Activated CD4-positive, alpha-beta T cell treated with anti-CD3 and anti-CD28 coated beads, Interleukin-2, amount 10 ng/mL, durations not matched to agents 24 days and 14 days (primary cell): ENCODE measurements around the gene ING2. TPM values are rescaled to one million over a fixed set of nuclear protein-coding genes. Genes with fewer than 3 reads are reported as not detected.
"Not testable (repeated sequence)": the region's sequence is repeated elsewhere in the genome, so short reads cannot be mapped to it uniquely, and the experiment has no call there.

Experiments used
- DNase-seq: peaks from one replicate; pipeline ENCODE4 v3.0.0; 2022
- H3K27ac Mint-ChIP-seq: one replicate; pipeline ENCODE4 v1.8.0; 2022; ENCODE audit warnings: mild to moderate bottlenecking, mixed read lengths
- H3K27me3 Mint-ChIP-seq: one replicate; pipeline ENCODE4 v1.8.0; 2022; ENCODE audit warnings: mixed read lengths
- H3K36me3 Mint-ChIP-seq: one replicate; pipeline ENCODE4 v1.8.0; 2022; ENCODE audit warnings: low read depth, mild to moderate bottlenecking, mixed read lengths
- H3K4me1 Mint-ChIP-seq: one replicate; pipeline ENCODE4 v1.8.0; 2021; ENCODE audit warnings: mixed read lengths
- H3K4me3 Mint-ChIP-seq: one replicate; pipeline ENCODE4 v1.8.0; 2022; ENCODE audit warnings: mild to moderate bottlenecking, moderate library complexity, mixed read lengths
- H3K9me3 Mint-ChIP-seq: one replicate; pipeline ENCODE4 v1.8.0; 2021; ENCODE audit warnings: mixed read lengths
- intact Hi-C: fragments of 100-400 bp; cut with micrococcal nuclease; formaldehyde crosslinking; loops from one replicate; pipeline ENCODE4 v1.15.1; 2023
- total RNA-seq: library from RNA; stranded (reverse); gene quantifications from 2 replicates; pipeline ENCODE4 v1.2.3, GENCODE V29; 2022

The ING2 gene
- total RNA-seq, 1 donor from 2014 or later: 13.5 TPM

- Mint-ChIP-seq H3K4me1 (no peaks in the 10 kb centered on the region), H3K27me3 (peaks cover 10% of the 10 kb centered on the region), H3K9me3 (peaks cover 10% of the 10 kb centered on the region), H3K27ac (no peak overlapping the region), H3K36me3 (no peaks in the 10 kb centered on the region), H3K4me3 (no peak overlapping the region)
- intact Hi-C loops: no loop called here
- DNase-seq: no peak
Observed at GRCh38 chr4:183546376-183546775, 41.5 kb downstream of the ING2 start.

- no peak for DNase-seq
- Mint-ChIP-seq H3K27me3 (peaks cover 10% of the 10 kb centered on the region), H3K36me3 (peaks cover 4% of the 10 kb centered on the region), H3K27ac (no peak overlapping the region), H3K9me3 (peaks cover 15% of the 10 kb centered on the region), H3K4me3 (no peak overlapping the region), H3K4me1 (no peaks in the 10 kb centered on the region)
- intact Hi-C loops: no loop called here
Observed at GRCh38 chr4:183548306-183548705, 43.4 kb downstream of the ING2 start.

GRCh38 chr4:183550345-183551093 is 45.7 kb downstream of the ING2 start:
- no peak for DNase-seq
- intact Hi-C loops: no loop called here
- Mint-ChIP-seq H3K27me3 (peaks cover 10% of the 10 kb centered on the region), H3K4me3 (no peak overlapping the region), H3K9me3 (peaks cover 14% of the 10 kb centered on the region), H3K36me3 (peaks cover 4% of the 10 kb centered on the region), H3K4me1 (no peaks in the 10 kb centered on the region), H3K27ac (no peak overlapping the region)

DNA sequence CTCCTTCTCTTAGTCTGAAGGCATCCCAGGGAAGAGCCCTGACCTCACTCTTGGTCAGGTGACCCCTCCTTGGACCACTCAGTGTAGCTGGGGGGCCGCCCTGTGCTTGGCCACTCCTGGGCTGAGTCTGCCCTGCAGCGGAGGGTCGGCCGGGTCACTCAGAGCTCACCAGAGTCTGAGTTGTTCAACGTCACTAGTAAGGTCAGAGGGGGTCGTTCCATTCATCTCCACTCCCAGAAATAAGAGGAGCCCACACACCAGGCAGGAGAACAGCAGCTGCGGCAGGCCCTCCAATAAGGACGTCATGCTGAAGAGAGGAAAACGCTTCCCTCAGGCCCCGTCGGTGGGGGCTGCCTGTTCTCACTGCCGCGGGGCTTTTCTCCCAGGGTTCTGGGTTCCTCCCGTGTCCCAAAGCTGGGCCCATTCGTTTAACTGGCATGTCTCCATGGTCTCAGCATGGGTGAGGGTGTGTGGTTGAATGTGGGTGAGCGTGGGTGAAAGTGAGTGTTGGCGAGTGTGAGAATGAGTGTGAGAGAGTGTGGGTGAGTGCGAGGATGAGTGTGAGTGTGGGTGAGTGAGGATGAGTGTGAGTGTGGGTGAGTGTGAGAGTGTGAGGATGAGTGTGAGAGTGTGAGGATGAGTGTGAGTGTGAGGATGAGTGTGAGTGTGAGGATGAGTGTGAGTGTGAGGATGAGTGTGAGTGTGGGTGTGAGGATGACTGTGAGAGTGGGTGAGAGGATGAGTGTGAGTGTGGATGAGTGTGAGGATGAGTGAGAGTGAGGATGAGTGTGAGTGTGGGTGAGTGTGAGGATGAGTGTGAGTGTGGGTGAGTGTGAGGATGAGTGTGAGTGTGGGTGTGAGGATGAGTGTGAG is 47.7 kb downstream of the ING2 start:
- Mint-ChIP-seq H3K4me3 (no peak overlapping the region), H3K36me3 (peaks cover 4% of the 10 kb centered on the region), H3K27ac (no peak overlapping the region), H3K9me3 (peaks cover 9% of the 10 kb centered on the region), H3K4me1 (no peaks in the 10 kb centered on the region), H3K27me3 (peaks cover 10% of the 10 kb centered on the region)
- no peak for DNase-seq
- intact Hi-C loops: no loop called here

- H3K27ac Mint-ChIP-seq, H3K27me3 Mint-ChIP-seq, H3K9me3 Mint-ChIP-seq, DNase-seq, H3K36me3 Mint-ChIP-seq, intact Hi-C loops, H3K4me1 Mint-ChIP-seq, H3K4me3 Mint-ChIP-seq: not testable (repeated sequence)
Observed at GRCh38 chr4:183553147-183553478, 48.3 kb downstream of the ING2 start.

DNA sequence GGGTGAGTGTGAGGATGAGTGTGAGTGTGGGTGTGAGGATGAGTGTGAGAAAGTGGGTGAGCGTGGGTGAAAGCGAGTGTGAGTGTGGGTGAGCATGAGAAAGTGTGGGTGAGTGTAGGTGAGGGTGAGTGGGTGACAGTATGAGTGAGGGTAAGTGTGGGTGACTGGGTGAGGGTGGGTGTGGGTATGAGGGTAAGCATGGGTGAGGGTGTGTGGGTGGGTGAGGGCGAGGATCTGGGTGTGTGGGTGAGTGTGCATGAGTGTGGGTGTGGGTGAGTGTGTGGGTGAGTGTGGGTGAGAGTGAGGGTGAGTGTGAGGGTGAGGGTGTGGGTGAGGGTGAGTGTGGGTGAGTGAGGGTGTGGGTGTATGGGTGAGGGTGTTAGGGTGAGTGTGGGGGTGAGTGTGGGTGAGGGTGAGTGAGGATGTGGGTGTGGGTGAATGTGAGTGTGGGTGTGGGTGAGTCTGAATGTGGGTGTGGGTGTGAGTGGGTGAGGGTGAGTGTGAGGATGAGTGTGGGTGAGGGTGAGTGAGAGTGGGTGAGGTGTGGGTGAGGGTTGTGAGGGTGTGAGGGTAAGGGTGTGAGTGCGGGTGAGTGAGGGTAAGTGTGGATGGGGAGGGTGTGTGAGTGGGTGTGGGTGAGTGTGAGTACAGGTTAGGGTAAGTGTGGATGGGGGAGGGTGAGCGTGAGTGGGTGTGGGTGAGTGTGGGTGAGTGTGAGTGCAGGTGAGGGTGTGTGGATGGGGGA is 48.9 kb downstream of the ING2 start:
- intact Hi-C loops: no loop called here
- peaks cover 4% of the 10 kb centered on the region for H3K36me3 Mint-ChIP-seq
- H3K27me3 Mint-ChIP-seq: peaks cover 6% of the 10 kb centered on the region
- peaks cover 9% of the 10 kb centered on the region for H3K9me3 Mint-ChIP-seq
- no peaks in the 10 kb centered on the region for H3K4me1 Mint-ChIP-seq
- H3K4me3 Mint-ChIP-seq: no peak overlapping the region
- no peak overlapping the region for H3K27ac Mint-ChIP-seq
- no peak for DNase-seq

DNA sequence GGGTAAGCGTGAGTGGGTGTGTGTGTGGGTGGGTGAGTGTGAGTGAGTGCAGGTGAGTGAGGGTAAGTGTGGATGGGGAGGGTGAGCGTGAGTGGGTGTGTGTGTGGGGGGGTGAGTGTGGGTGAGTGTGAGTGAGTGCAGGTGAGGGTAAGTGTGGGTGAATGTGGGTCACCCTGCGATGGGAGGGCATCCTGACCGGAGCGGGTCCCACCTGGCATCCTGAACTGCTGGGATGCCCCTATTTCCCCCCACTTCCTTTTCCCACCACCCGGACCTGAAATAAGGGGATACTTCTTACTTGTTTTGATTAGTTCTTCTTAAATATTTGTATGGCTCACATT is 49.5 kb downstream of the ING2 start:
- no peak for DNase-seq
- Mint-ChIP-seq H3K4me3 (no peak overlapping the region), H3K4me1 (no peaks in the 10 kb centered on the region), H3K27me3 (peaks cover 6% of the 10 kb centered on the region), H3K9me3 (peaks cover 9% of the 10 kb centered on the region), H3K36me3 (peaks cover 4% of the 10 kb centered on the region), H3K27ac (no peak overlapping the region)
- intact Hi-C loops: no loop called here

- intact Hi-C loops: no loop called here
- Mint-ChIP-seq H3K27ac (peak overlapping the region; percentile 43), H3K9me3 (peaks cover 9% of the 10 kb centered on the region), H3K27me3 (peaks cover 4% of the 10 kb centered on the region), H3K4me1 (no peaks in the 10 kb centered on the region), H3K36me3 (peaks cover 4% of the 10 kb centered on the region), H3K4me3 (no peak overlapping the region)
- DNase-seq: no peak
Observed at GRCh38 chr4:183554878-183555585, 50.2 kb downstream of the ING2 start.

DNA sequence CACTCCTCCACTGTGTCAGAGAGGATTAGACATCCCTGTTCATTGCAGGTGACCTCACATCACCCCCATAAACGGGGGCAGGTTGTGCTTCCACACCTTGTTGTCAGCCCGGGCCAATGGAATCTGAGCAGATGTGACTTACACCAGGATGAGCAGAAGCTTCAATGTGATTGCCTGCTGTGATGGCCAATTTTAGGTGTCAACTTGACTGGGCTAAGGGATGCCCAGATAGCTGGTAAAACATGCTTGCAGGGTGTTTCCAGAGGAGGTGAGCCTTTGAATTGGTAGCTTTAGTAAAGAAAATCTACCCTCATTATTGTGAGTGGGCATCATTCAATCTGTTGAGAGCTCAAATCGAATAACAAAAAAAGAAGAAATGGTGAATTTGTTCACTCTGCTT is 52.1 kb downstream of the ING2 start:
- H3K4me3 Mint-ChIP-seq: no peak overlapping the region
- DNase-seq: no peak
- H3K27ac Mint-ChIP-seq: no peak overlapping the region
- H3K27me3 Mint-ChIP-seq: peaks cover 2% of the 10 kb centered on the region
- H3K36me3 Mint-ChIP-seq: peaks cover 4% of the 10 kb centered on the region
- intact Hi-C loops: no loop called here
- H3K9me3 Mint-ChIP-seq: peaks cover 9% of the 10 kb centered on the region
- H3K4me1 Mint-ChIP-seq: no peaks in the 10 kb centered on the region

DNA sequence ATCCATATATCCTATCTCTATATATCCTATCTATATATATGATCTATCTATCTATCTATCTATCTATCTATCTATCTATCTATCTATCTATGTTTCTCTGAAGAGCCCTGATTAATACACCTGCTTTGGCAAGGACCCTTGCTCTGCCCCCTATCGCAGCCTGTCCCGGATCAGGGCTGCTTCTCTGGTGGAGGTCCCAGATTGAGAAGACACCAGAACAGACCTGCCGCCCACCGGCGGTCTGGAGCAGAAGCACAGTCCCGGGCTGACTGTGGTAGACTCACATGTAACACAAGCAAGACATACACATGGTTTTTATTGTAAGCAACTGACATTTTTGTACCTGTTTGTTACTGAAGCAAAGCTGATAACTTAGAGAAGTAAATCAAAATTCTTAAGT is 52.8 kb downstream of the ING2 start:
- Mint-ChIP-seq H3K4me1 (no peaks in the 10 kb centered on the region), H3K27ac (no peak overlapping the region), H3K4me3 (no peak overlapping the region), H3K9me3 (peaks cover 7% of the 10 kb centered on the region), H3K36me3 (peaks cover 3% of the 10 kb centered on the region), H3K27me3 (peaks cover 2% of the 10 kb centered on the region)
- intact Hi-C loops: no loop called here
- DNase-seq: no peak

- H3K27ac Mint-ChIP-seq: no peak overlapping the region
- intact Hi-C loops: no loop called here
- no peaks in the 10 kb centered on the region for H3K36me3 Mint-ChIP-seq
- H3K4me3 Mint-ChIP-seq: no peak overlapping the region
- no peak for DNase-seq
- H3K27me3 Mint-ChIP-seq: peaks cover 5% of the 10 kb centered on the region
- peaks cover under 1% of the 10 kb centered on the region for H3K9me3 Mint-ChIP-seq
- no peaks in the 10 kb centered on the region for H3K4me1 Mint-ChIP-seq
Observed at GRCh38 chr4:183558873-183559272, 54.0 kb downstream of the ING2 start.

DNA sequence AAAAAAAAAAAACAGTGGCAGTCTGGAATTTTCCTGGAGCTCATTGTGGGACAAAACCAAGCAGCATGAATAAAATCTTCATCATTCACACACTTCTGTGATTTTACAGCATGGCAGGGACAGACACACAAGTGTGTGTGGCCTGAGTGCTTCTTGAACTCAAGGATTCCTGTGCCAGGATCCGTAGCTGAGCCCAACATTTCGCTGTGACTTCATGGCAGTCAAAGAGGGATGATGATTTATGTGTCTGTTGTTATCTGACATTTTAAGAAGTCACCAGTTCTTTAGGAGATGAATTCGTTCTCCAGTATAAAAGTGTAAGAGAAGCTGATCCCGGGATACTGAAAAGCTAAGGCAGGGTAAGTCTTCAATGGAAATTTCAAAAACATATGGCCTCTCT is 57.0 kb downstream of the ING2 start:
- no peaks in the 10 kb centered on the region for H3K36me3 Mint-ChIP-seq
- H3K9me3 Mint-ChIP-seq: no peaks in the 10 kb centered on the region
- H3K27me3 Mint-ChIP-seq: peaks cover 5% of the 10 kb centered on the region
- DNase-seq: no peak
- no peaks in the 10 kb centered on the region for H3K4me1 Mint-ChIP-seq
- no peak overlapping the region for H3K27ac Mint-ChIP-seq
- intact Hi-C loops: no loop called here
- no peak overlapping the region for H3K4me3 Mint-ChIP-seq
